Stimulated activated CD8-positive, alpha-beta memory T cell treated with anti-CD3 and anti-CD28 coated beads, Interleukin-2, amount 100 ng/mL, for 1 hour (primary cell): ENCODE data around the gene RESP18.

ENCODE experiments used
- DNase-seq, 2 donors: peaks; one replicate each; pipeline ENCODE4 v3.0.0-alpha.2; 2020; ENCODE audit warnings: low read depth in 2 of 2

RESP18 gene

GRCh38 chr2:219277703-219278654, 54.6 kb downstream of the RESP18 start:
- peak; percentile 49 to 52 for DNase-seq
